ENCODE data around the gene QRICH1.
A peak's percentile ranks its signal among the peaks of the same experiment; 100 is the strongest.
"Not testable (repeated sequence)": the region's sequence is repeated elsewhere in the genome, so short reads cannot be mapped to it uniquely, and the experiment has no call there.

QRICH1 gene

DNA sequence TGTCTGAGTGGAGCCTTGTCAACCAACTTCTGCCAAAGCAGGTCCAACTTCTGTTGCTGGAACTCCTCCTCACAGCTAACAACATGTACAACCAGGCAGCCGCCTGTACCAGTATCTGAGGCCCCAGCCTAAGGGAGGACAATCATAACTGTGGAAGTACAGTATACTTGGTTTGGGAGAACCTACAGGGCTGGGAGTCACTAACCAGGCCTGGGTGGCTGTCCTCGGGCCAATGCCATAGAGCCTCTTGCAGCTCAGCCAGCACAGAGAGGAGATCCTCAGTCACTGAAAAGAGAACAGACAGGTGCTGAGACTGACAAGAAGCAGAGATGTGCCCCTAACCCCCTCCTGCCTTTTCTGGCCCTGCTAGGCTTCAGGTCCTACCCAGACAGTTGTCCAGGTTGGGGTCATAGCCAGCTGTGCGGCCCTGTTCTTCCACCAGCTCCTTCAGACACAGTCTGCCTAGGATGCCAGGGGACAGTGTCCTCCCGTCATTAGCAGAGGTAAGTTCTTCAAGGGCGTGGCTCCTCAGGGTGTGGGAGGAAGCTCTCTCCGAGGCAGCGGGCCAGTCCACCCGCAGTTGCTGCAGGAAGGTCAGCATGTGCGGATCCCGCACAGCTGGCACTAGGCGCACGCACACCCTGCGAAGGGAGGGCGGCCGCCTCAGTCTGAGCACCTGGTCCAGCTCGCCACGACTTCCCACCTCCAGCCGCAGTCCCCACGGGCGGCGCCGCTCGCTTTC, 76.5 kb downstream of the QRICH1 start:
- DNase-seq = peak; percentile 44

- DNase-seq = peak; percentile 1
Observed at GRCh38 chr3:49016414-49017228, 77.2 kb downstream of the QRICH1 start.

DNA sequence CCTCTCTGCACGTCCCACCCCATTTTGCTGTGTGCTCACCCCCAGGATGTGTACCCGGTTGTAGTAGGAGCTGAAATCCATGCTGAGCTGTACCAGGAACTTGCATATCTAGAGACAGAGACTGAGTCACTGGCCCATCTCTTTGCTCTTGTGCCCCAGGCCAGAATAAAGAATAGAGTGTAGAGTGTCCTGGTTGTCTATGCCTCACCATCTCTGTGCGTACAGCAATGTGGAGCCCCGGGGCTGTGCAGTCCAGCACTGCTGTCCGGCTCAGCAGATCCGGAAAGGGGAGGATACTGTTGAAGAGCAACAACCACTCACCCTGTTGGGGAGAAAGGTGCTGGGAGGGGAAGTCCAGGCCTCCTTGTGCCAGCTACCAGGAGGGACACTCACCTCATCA, 78.1 kb downstream of the QRICH1 start:
- DNase-seq = no peak

DNA sequence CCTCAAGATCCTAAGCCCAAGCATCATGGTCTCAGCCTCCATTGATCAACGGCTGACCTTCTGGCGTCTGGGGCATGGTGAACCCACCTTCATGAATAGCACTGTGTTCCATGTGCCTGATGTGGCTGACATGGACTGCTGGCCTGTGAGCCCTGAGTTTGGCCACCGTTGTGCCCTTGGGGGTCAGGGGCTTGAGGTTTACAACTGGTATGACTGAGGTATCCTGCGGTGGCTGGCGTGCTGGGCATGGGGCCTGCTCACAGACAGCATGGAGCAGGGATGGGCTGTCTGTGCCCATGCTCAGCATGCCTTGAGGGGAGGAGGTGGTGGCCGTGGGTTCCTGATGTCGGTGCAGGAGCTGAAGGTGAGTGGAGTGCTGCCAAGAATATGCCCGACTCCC, 78.8 kb downstream of the QRICH1 start:
- no peak for DNase-seq

- peak; percentile 63 for DNase-seq
Observed at GRCh38 chr3:49013738-49014660, 79.9 kb downstream of the QRICH1 start.

DNA sequence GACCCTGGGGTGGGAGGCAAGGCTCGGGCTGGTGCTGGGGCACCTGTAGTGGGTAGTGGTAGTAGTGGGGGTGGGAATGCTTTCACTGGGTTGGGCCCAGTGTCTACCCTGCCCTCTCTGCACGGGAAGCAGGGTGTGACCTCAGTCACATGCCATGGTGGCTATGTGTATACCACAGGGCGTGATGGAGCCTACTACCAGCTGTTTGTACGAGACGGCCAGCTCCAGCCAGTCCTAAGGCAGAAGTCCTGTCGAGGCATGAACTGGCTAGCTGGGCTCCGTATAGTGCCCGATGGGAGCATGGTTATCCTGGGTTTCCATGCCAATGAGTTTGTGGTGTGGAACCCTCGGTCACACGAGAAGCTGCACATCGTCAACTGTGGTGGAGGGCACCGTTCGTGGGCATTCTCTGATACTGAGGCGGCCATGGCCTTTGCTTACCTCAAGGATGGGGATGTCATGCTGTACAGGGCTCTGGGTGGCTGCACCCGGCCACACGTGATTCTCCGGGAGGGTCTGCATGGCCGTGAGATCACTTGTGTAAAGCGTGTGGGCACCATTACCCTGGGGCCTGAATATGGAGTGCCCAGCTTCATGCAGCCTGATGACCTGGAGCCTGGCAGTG, 80.6 kb downstream of the QRICH1 start:
- peak; percentile 4 for DNase-seq

GRCh38 chr3:49012441-49013017, 81.3 kb downstream of the QRICH1 start:
- peak; percentile 1 for DNase-seq

- no peak for DNase-seq
Observed at GRCh38 chr3:49009396-49009795, 84.5 kb downstream of the QRICH1 start.

DNA sequence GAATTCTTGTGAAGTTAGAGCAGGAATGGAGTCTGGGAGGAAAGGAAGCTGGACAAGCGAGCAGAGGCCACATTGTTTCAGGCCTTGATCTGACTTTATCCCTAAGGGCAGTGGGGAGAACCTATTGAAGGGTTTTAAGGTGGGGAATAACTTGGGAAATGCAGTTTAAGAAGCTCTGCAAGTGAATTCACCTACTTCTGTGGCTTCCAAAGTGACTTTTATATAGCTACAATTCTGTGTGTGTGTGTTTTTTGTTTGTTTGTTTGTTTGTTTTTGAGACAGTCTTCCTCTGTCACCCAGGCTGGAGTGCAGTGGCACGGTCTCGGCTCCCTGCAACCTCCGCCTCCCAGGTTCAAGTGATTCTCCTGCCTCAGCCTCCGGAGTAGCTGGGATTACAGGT, 85.2 kb downstream of the QRICH1 start:
- not testable (repeated sequence) for DNase-seq

DNA sequence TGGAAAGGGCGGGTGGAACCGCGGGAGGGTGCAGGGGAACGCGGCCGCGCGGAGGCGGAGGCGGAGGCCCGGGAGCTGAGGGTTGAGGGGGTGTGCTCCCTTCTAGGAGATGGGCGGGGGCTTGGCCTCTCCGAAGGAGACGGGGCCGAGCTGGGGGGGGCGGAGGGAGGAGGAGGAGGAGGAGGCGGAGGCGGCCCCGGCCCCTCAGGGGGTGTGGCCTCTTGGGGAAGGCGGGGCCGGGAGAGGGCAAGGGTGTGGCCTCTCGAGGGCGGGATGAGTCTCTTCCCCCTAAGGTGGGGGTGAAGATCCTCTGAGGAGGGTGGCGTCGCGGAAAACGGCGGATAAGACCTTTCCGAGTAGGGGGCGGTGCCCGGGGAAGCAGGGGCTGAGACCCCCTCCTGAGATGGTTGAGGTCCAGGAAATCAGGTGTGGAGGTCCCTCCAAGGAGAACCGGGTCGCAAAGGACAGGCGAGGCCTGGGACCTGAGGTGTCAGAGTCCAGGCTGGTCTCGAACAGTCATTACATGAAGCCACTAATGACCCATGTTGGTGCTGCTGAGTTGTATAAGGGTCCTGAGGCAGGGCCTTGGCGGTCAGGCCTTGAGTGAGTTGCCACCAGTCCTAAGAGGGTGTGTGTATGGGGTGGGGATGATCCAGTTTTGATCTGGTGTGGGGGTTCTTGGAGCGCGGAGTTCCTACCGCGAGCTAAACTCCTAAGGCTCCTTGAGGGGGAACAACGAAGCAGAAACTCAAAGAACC, 85.9 kb downstream of the QRICH1 start:
- peak; percentile 92 for DNase-seq

DNA sequence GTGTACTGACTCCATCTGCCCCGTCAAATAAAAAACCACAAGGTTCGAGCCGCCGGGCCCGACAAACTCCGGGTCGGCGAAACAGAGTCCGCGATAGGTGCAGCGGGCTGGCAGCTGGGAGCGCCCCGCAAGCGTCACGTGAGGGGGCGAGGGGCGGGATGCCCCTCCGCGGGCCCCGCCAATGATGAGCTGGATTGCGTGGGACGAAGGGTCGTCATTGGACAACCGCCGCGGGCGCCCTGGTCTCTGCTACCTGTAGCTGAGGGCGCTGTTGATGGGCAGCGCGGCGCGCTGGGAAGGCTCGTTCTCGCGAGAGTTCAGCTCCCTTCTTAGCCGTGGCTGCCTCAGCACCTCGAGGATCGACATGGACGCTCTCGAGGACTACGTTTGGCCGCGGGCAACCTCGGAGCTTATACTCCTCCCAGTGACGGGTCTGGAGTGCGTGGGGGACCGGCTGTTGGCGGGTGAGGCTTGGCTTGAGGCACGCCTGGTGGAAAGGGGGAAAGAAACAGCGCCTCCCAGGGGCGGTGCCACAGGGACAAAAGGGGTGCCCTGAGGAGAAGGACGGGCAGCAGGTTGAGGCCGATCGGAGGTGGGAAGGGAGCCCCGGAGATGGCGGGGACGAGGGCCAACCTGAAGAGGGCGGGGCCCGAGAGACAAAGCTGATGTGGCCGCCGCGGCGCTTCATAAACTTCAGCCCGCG, 86.7 kb downstream of the QRICH1 start, which contains the start of gene WDR6:
Gene WDR6, plus strand, starts transcription at position 324 of the 703 bp plus-strand sequence. Its CDS starts 41 bp downstream, at position 365.
- peak; percentile 98 for DNase-seq

GRCh38 chr3:49006408-49007067, 87.3 kb downstream of the QRICH1 start:
- peak; percentile 42 for DNase-seq

DNA sequence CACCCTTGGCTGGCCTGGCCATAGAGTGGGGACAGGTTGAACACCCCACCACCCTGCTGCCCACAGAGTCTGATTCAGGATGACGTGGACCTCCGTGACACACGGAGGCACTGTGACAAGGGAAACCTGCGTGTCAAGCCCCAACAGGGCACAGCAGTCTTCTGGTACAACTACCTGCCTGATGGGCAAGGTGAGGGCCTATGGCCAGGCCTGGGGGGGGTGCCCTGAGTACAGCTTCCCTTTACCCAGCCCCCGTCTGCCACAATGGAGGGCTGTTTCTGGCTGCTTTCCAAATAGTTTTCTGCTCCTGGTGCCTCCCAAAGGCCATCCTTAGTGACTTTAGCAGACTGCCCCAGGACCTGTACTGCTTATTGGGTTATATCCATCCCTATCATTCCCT, 87.9 kb downstream of the QRICH1 start:
- no peak for DNase-seq

DNA sequence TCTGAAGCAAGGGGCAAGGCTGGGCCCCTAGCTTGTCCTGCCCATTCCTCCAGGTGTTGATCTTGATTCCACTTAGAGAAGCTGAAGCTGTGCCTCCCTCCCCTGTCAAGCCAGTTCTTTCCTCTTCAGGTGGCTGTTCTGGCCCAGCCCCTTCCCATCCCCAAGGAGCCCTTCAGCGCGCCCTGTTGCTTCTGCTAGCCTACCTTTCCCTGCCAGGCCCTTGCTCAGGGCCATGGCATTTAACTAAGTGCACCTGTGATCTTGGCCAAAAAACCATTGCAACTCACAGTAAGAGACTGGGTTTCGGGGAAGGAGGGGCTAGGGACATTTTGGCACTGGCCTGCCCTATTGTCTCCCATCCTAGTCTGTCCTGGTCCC, 88.6 kb downstream of the QRICH1 start:
- no peak for DNase-seq

- peak; percentile 83 for DNase-seq
Observed at GRCh38 chr3:49004352-49005302, 89.2 kb downstream of the QRICH1 start.

DNA sequence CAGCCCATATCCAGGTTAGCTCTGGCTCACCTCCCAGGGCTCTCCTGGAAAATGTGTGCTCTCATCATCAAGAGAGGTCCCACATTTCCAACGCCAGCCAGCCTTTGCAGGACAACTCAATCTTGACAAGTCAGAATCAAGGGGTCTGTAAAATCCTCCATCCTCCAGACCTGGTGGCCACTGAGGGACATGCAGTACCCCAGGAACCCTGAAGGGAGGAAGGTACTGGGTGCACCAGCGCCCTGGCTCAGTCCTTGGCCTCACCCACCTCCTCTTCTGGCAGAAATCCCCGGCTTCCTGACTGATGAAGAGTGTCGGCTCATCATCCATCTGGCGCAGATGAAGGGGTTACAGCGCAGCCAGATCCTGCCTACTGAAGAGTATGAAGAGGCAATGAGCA, 92.7 kb downstream of the QRICH1 start:
- no peak for DNase-seq

GRCh38 chr3:48999085-48999858, 94.6 kb downstream of the QRICH1 start:
- DNase-seq = no peak

All from hematopoietic multipotent progenitor cell treated with erythropoietin and hydrocortisone succinate and interleukin-3 and kit ligand, for 8 days (in vitro differentiated cells).